Fibroblast of lung (primary cell): Measurements from ENCODE around the gene PTPN13. TPM values are rescaled to one million over a fixed set of nuclear protein-coding genes. Genes with fewer than 3 reads are reported as not detected.

ENCODE experiments used
- DNase-seq, 2 donors: peaks; one replicate each; pipeline versions ENCODE4 v3.0.0 to v3.0.0-alpha.2; 2010; ENCODE audit warnings: low read depth in 2 of 2
- H2AFZ ChIP-seq: 2 replicates; pipeline ENCODE4 v1.5.1; 2012; ENCODE audit warnings: low read length, control low read depth, inconsistent platforms
- H3K27ac ChIP-seq: 2 replicates; pipeline ENCODE4 v1.5.1; 2011; ENCODE audit warnings: low read length, control low read depth; ENCODE audit not compliant: insufficient read depth
- H3K27me3 ChIP-seq: 2 replicates; pipeline ENCODE4 v1.5.1; 2011; ENCODE audit warnings: mild to moderate bottlenecking, low read length; ENCODE audit not compliant: control insufficient read depth, insufficient read depth
- H3K36me3 ChIP-seq: 2 replicates; pipeline ENCODE4 v1.5.1; 2011; ENCODE audit warnings: low read length; ENCODE audit not compliant: control insufficient read depth, insufficient read depth
- H3K4me1 ChIP-seq: 2 replicates; pipeline ENCODE4 v1.5.1; 2011; ENCODE audit warnings: low read length; ENCODE audit not compliant: control insufficient read depth, insufficient read depth; ENCODE audit errors: extremely low read depth
- H3K4me2 ChIP-seq: 2 replicates; pipeline ENCODE4 v1.5.1; 2011; ENCODE audit warnings: low read length, control low read depth; ENCODE audit not compliant: insufficient read depth; ENCODE audit errors: extremely low read depth
- H3K4me3 ChIP-seq, 4 experiments: fragments of 200-600 bp in 1 of 4; sonication (generic) in 1 of 4; replicated peaks in 1 of 4; 2 replicates each; pipeline ENCODE4 v1.5.1; 2011 to 2016; ENCODE audit warnings: low read length in 4 of 4, low read depth in 3 of 4, mild to moderate bottlenecking in 3 of 4, control low read depth in 2 of 4, inconsistent platforms in 1 of 4, mixed read lengths in 1 of 4; ENCODE audit not compliant: insufficient read depth in 1 of 4; ENCODE audit errors: control extremely low read depth in 1 of 4
- H3K79me2 ChIP-seq: 2 replicates; pipeline ENCODE4 v1.5.1; 2012; ENCODE audit warnings: mild to moderate bottlenecking, low read length, inconsistent platforms; ENCODE audit not compliant: control insufficient read depth, insufficient read depth
- H3K9ac ChIP-seq: 2 replicates; pipeline ENCODE4 v1.5.1; 2011; ENCODE audit warnings: mild to moderate bottlenecking, low read length, control low read depth; ENCODE audit not compliant: insufficient read depth
- H3K9me3 ChIP-seq: 2 replicates; pipeline ENCODE4 v1.5.1; 2012; ENCODE audit warnings: low read depth, low read length; ENCODE audit not compliant: control insufficient read depth, insufficient read depth
- H4K20me1 ChIP-seq: 2 replicates; pipeline ENCODE4 v1.5.1; 2011; ENCODE audit warnings: low read length; ENCODE audit not compliant: control insufficient read depth, insufficient read depth; ENCODE audit errors: extremely low read depth
- EZH2 ChIP-seq: IDR thresholded peaks from 2 replicates; pipeline ENCODE4 v1.5.1; 2012; ENCODE audit warnings: low read length, control low read depth, mild to moderate bottlenecking; ENCODE audit errors: missing control alignments
- polyA plus RNA-seq, 2 donors: library from polyadenylated mRNA; depleted of rRNA in 1 of 2; stranded (reverse) in 1 of 2; unstranded in 1 of 2; fragments of >200 nt; gene quantifications; 2 replicates each; pipeline ENCODE4 v1.2.1, GENCODE V29; 2011 to 2012; ENCODE audit warnings: missing spikeins in 1 of 2
- total RNA-seq: library from RNA; depleted of rRNA; stranded (reverse); fragments of >200 nt; gene quantifications from 2 replicates; pipeline ENCODE4 v1.2.1, GENCODE V29; 2014
- TF ChIP-seq, protein P1 (sequence below), 2 donors: IDR thresholded peaks in 1 of 2; conservative IDR thresholded peaks in 1 of 2; 1 replicate in 1 of 2; 2 replicates in 1 of 2; pipeline ENCODE4 v1.5.1; 2011 to 2012; ENCODE audit warnings: low read length in 2 of 2, control low read depth in 1 of 2, inconsistent platforms in 1 of 2, low read depth in 1 of 2, mild to moderate bottlenecking in 1 of 2

Gene PTPN13
- total and polyA plus RNA-seq, 2 donors (not counting 1 experiment from before 2014, with no cell fraction given), result 16.5 to 136 TPM

DNA sequence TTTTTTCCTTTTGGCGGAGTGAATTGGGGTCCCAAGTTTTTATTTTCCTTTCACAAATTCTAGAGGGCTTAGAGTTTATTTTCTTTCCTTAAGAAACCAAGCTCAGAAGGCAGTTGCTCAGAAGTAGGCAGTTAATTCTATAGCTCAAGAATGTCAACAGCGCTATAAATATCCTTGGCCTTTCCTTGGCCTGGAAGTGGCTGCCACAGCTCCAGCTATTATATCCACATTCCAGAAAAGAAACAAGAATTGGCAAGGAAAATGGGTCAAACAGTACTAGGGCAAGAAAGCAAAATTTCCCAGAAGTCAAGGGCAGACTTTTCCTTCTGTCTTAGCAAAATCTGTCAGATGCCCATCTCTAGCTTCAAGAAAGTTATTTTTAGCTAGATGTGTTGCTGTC lies 224.1 kb downstream of the PTPN13 start:
- Histone ChIP-seq H3K4me1 (peaks cover 3% of the 10 kb centered on the region), H3K79me2 (no peaks in the 10 kb centered on the region), H3K4me2 (peak overlapping the region; percentile 1), H3K4me3 (no peak overlapping the region), H3K27ac (no peak overlapping the region), H3K27me3 (no peaks in the 10 kb centered on the region), H3K9me3 (no peaks in the 10 kb centered on the region), H2AFZ (no peak overlapping the region), H3K36me3 (peaks cover 3% of the 10 kb centered on the region), H4K20me1 (no peaks in the 10 kb centered on the region), H3K9ac (no peak overlapping the region)
- peak; percentile 43 to 53 for DNase-seq
- TF ChIP-seq, protein P1, sequence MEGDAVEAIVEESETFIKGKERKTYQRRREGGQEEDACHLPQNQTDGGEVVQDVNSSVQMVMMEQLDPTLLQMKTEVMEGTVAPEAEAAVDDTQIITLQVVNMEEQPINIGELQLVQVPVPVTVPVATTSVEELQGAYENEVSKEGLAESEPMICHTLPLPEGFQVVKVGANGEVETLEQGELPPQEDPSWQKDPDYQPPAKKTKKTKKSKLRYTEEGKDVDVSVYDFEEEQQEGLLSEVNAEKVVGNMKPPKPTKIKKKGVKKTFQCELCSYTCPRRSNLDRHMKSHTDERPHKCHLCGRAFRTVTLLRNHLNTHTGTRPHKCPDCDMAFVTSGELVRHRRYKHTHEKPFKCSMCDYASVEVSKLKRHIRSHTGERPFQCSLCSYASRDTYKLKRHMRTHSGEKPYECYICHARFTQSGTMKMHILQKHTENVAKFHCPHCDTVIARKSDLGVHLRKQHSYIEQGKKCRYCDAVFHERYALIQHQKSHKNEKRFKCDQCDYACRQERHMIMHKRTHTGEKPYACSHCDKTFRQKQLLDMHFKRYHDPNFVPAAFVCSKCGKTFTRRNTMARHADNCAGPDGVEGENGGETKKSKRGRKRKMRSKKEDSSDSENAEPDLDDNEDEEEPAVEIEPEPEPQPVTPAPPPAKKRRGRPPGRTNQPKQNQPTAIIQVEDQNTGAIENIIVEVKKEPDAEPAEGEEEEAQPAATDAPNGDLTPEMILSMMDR (conservative IDR thresholded peaks at IDR 0.05 in 1 of 2, IDR thresholded peaks at IDR 0.05 in 1 of 2; ENCODE audit: low read depth in 1 of 2, low read length in 2 of 2), result no peak
- TF ChIP-seq EZH2, result no peak

DNA sequence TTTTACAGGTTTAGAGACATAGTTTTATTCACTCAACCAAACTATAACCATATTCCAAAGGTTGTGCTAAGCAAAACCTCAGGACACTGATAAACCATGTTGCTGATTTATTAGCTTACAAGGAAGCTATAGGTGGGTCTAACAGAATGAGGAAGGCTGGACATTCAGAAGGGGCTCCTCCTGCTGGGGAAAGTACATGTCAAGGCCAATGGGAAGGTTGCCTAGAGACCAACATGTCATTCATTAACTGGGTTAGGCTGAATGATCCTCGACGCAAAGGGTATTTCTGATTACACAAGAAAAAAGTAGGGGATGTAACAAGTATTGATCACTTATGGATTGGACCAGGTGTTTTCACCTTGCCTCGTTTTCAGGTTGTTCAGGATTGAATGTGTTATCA lies 224.7 kb downstream of the PTPN13 start:
- H2AFZ ChIP-seq, result no peak overlapping the region
- H3K9ac ChIP-seq, result no peak overlapping the region
- no peak overlapping the region for H3K4me2 ChIP-seq
- H3K4me1 ChIP-seq, result peaks cover 3% of the 10 kb centered on the region
- no peak overlapping the region for H3K27ac ChIP-seq
- peaks cover 3% of the 10 kb centered on the region for H3K36me3 ChIP-seq
- H3K27me3 ChIP-seq, result no peaks in the 10 kb centered on the region
- TF ChIP-seq EZH2, result no peak
- TF ChIP-seq, protein P1 (conservative IDR thresholded peaks at IDR 0.05 in 1 of 2, IDR thresholded peaks at IDR 0.05 in 1 of 2; ENCODE audit: low read depth in 1 of 2, low read length in 2 of 2), result peak in 1 of 2 donors; percentile 7
- no peaks in the 10 kb centered on the region for H3K9me3 ChIP-seq
- DNase-seq, result no peak
- H4K20me1 ChIP-seq, result no peaks in the 10 kb centered on the region
- H3K4me3 ChIP-seq, result no peak overlapping the region
- H3K79me2 ChIP-seq, result no peaks in the 10 kb centered on the region

DNA sequence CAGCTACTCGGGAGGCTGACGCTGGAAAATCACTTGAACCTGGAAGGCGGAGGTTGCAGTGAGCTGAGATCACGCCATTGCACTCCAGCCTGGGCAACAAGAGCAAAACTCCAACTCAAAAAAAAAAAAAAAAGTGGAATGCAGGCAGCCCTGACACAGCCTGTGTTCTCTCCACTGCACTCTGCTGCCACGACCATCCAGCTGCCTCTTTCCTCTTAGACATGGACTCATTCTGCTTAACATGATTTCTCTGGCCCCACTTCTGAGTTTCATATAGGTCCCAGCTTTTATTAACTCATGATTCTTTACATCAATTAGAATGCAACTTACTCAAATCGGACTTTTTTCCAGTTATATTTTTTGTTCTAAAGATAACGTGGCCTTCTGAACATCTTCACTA lies 225.4 kb downstream of the PTPN13 start:
- H3K4me3 ChIP-seq, result no peak overlapping the region
- peaks cover 3% of the 10 kb centered on the region for H3K36me3 ChIP-seq
- no peak overlapping the region for H3K4me2 ChIP-seq
- no peaks in the 10 kb centered on the region for H3K79me2 ChIP-seq
- no peaks in the 10 kb centered on the region for H3K9me3 ChIP-seq
- H4K20me1 ChIP-seq, result no peaks in the 10 kb centered on the region
- DNase-seq, result no peak
- peaks cover 3% of the 10 kb centered on the region for H3K4me1 ChIP-seq
- H3K27ac ChIP-seq, result no peak overlapping the region
- no peak overlapping the region for H2AFZ ChIP-seq
- TF ChIP-seq, protein P1 (conservative IDR thresholded peaks at IDR 0.05 in 1 of 2, IDR thresholded peaks at IDR 0.05 in 1 of 2; ENCODE audit: low read depth in 1 of 2, low read length in 2 of 2), result no peak
- no peak for TF ChIP-seq EZH2
- no peaks in the 10 kb centered on the region for H3K27me3 ChIP-seq
- no peak overlapping the region for H3K9ac ChIP-seq
